Fibroblast of the conjunctiva (primary cell): ENCODE data around the gene JSRP1.

ENCODE experiments used
- DNase-seq: peaks from one replicate; pipeline ENCODE4 v3.0.0-alpha.2; 2010; ENCODE audit warnings: low read depth

Gene JSRP1

GRCh38 chr19:2266183-2266993, 10.2 kb upstream of the JSRP1 start:
- peak; percentile 55 for DNase-seq

DNA sequence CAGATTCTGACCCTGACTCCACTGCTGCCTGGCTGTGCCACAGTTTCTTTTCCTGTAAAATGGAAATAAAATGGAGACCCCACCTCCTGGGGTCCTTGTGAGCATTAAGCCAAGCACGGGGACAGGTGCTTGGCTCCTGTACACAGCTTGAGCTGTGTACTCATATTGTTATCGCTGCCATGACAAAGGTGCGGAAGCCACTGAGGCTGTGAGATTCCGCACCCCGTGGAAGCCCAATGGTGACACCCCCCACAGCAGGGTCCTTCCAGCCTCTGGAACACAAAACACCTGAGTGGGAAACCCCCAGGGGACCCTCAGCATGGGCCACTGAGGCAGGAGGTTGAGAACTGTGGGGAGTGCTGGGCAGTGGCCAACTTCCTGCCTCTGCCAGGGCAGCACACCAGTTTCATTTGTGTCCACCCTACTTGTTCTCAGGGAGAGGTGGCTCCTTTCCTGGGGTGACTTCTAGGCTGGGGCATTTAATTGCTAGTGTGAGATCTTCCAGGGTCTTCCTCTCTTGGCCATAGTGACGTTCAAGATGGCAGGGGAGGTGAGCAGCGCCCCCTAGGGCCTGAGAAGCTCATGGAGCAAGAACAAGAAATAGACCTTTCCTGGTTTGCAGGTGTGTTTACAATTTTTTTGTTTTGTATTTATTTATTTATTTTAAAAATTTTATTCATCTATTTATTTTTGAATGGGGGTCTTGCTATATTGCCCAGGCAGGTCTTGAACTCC, 5.4 kb upstream of the JSRP1 start:
- no peak for DNase-seq

GRCh38 chr19:2260341-2260805, 4.2 kb upstream of the JSRP1 start:
- no peak for DNase-seq

GRCh38 chr19:2259336-2259735, 3.1 kb upstream of the JSRP1 start:
- no peak for DNase-seq

GRCh38 chr19:2255112-2255845, 938 bp downstream of the JSRP1 start:
- DNase-seq, result no peak

DNA sequence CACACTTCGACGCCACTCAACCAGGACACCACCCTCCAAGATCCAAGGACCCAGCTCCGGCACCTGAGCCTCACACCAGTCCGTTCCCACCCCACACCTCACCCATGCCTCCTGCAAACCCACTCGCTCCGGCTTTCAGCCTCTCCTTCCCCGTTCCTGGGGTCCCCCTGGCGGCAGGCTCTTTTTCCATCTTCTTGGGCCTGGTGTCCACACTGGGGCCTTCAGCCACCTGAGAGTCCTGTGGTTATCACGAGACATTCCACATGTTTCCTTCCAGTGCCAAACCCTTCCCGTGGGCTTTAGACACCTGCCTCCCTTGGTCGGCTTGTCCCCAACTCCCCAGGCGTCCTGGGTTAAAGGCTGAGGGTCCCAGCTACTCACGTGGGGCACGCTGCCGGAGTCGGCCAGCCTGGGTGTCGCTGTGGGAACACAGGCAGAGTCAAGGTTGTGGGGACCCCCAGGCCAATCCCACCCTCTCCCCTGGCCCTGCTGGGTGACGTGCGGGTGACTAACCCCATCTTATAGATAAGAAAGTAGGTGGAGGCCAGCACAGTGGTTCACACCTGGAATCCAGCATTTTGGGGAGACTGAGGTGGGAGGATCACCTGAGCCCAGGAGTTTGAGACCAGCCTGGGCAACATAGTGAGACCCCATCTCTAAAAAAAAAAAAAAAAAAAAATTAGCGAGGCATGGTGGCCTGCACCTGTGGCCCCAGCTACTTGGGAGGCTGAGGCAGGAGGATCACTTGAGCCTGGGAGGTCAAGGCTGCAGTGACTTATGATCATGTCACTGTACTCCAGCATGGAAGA, 1.9 kb downstream of the JSRP1 start:
- DNase-seq, result no peak

- DNase-seq, result no peak
These were observed 2.8 kb downstream of the JSRP1 start for GRCh38 chr19:2253106-2254063.

DNA sequence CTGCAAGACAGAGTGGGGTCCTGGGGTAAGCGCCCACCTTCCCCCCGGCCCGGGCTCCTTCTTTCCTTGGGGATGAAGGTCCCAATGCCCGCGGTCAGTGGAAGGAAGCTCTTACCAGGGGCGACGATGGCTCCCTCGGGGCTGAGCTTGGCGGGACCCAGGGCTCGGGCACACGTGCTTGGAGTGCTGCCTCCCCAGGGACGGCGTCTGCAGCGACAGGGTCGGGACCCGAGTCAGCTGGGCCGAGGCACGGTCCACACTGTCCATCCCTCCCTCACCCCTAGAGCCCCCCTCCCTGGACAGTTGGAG, 3.5 kb downstream of the JSRP1 start:
- DNase-seq, result no peak

GRCh38 chr19:2252055-2252796, 4.0 kb downstream of the JSRP1 start:
- DNase-seq, result no peak

DNA sequence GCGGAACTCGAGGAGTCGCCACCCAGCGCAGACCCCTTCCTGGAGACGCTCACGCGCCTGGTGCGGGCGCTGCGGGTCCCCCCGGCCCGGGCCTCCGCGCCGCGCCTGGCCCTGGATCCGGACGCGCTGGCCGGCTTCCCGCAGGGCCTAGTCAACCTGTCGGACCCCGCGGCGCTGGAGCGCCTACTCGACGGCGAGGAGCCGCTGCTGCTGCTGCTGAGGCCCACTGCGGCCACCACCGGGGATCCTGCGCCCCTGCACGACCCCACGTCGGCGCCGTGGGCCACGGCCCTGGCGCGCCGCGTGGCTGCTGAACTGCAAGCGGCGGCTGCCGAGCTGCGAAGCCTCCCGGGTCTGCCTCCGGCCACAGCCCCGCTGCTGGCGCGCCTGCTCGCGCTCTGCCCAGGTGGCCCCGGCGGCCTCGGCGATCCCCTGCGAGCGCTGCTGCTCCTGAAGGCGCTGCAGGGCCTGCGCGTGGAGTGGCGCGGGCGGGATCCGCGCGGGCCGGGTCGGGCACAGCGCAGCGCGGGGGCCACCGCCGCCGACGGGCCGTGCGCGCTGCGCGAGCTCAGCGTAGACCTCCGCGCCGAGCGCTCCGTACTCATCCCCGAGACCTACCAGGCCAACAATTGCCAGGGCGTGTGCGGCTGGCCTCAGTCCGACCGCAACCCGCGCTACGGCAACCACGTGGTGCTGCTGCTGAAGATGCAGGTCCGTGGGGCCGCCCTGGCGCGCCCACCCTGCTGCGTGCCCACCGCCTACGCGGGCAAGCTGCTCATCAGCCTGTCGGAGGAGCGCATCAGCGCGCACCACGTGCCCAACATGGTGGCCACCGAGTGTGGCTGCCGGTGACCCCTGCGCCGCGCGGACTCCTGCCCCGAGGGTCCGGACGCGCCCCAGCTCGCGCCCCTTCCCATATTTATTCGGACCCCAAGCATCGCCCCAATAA, 4.8 kb downstream of the JSRP1 start:
- DNase-seq, result no peak

DNA sequence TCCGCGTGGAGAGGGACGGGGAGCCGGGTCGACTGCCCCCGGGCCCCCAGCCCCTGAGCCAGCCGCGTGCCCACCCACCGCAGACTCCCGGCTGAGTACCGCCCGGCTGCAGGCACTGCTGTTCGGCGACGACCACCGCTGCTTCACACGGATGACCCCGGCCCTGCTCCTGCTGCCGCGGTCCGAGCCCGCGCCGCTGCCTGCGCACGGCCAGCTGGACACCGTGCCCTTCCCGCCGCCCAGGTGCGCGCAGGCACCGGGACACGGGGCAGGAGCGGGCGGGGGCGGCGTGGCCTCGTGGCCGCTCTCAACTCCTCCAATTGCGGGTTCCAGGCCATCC, 5.5 kb downstream of the JSRP1 start:
- no peak for DNase-seq

DNA sequence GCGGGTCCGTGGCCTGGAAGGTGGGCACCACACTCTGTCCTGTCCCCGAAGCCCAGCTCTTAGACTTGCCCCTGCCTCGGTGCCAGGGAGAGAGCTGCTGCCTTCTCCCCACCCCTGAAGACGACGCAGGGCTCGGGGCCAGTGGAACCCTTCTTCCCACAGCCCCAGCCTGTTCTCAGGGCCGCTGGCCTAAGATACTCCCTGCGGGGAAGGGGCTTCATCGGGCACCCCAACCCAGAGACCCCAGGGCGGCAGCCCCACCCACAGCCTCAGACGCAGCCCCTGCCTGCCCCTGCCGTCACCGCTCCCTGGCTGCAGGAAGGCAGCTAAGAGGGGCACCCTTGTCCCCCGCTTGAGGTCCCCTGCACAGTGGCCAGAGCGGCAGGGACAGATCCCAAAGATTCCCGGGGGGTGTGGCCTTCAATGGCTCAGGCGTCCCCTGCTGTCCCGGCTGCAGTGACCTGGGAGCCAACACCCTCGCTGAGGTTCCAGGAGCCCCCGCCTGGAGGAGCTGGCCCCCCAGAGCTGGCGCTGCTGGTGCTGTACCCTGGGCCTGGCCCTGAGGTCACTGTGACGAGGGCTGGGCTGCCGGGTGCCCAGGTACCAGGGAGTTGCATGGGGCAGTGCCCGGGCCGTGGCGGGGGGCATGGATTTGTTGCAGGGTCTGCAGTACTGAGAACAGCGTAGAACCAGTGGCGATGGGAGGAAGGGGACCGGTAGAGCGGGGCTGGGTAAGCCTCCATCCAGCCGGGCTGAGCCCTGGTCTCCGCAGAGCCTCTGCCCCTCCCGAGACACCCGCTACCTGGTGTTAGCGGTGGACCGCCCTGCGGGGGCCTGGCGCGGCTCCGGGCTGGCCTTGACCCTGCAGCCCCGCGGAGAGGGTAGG, 6.1 kb downstream of the JSRP1 start:
- DNase-seq, result no peak

DNA sequence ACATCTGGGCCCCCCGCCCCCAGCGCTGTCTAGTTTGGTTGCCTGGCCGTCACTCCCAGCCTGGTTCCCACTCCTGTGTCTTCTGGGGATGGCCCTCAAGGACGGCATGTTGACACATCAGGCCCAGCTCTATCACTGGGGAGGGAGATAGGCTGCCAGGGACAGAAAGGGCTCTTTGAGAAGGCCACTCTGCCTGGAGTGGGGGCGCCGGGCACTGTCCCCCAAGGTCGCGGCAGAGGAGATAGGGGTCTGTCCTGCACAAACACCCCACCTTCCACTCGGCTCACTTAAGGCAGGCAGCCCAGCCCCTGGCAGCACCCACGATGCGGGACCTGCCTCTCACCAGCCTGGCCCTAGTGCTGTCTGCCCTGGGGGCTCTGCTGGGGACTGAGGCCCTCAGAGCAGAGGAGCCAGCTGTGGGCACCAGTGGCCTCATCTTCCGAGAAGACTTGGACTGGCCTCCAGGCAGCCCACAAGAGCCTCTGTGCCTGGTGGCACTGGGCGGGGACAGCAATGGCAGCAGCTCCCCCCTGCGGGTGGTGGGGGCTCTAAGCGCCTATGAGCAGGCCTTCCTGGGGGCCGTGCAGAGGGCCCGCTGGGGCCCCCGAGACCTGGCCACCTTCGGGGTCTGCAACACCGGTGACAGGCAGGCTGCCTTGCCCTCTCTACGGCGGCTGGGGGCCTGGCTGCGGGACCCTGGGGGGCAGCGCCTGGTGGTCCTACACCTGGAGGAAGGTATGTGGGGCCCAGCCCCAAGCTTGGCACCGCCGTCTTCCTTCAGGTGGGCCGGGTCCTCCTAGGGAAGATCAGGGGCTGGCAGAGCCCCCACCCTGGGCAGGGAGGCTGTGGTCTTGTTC, 7.0 kb downstream of the JSRP1 start, which contains the start of gene AMH:
AMH (plus strand) TSS at position 314 of the 857 bp plus-strand sequence; CDS start at position 324, 10 bp downstream.
- DNase-seq, result no peak

GRCh38 chr19:2248136-2249009, 7.8 kb downstream of the JSRP1 start:
- no peak for DNase-seq

DNA sequence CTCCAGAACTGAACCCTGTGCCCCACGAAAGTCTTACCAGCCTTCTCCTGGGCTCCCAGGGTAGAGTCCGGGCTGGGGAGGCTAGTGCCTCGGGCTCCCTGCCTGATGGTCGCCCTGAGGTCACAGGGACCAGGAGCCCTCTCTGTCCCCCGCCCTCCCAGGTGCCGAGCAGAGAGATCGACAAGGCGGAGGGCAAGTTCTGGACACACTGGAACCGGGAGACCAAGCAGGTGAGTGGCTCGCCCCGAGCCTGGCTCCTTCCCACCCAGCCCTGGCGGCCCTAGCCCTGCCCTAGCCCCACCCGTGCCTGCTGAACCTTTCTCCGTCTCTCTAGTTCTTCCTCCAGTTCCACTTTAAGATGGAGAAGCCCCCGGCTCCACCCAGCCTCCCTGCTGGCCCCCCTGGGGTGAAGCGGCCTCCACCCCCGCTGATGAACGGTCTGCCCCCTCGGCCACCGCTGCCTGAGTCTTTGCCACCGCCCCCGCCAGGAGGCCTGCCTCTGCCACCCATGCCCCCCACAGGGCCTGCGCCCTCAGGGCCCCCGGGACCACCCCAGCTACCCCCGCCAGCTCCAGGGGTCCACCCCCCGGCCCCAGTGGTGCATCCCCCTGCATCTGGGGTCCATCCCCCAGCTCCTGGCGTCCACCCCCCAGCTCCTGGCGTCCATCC, 8.7 kb downstream of the JSRP1 start:
- DNase-seq, result no peak
